H1 (cell line): Measurements from ENCODE around the gene NR5A2.

Experiments
- CEBPB ChIP-seq: IDR thresholded peaks from 2 replicates; pipeline ENCODE4 v1.6.1; 2012; ENCODE audit warnings: low read depth, low read length
- FOSL1 ChIP-seq: IDR thresholded peaks from 2 replicates; pipeline ENCODE4 v1.6.1; 2011; ENCODE audit warnings: mild to moderate bottlenecking, low read depth, low read length, moderate library complexity; ENCODE audit not compliant: insufficient read depth
- POLR2AphosphoS5 ChIP-seq: IDR thresholded peaks from 2 replicates; pipeline ENCODE4 v1.6.1; 2011; ENCODE audit warnings: low read depth, low read length
- TAF7 ChIP-seq: optimal IDR thresholded peaks from 2 replicates; pipeline ENCODE3; 2011; ENCODE audit warnings: low read depth, mild to moderate bottlenecking, inconsistent platforms, low read length, moderate library complexity, borderline replicate concordance
- TF ChIP-seq, protein P1 (sequence below), 3 experiments: IDR thresholded peaks; 1 replicate in 2 of 3; 2 replicates in 1 of 3; pipeline versions ENCODE4 v1.5.1 to v1.6.1; 2011; ENCODE audit warnings: low read length in 3 of 3, mild to moderate bottlenecking in 3 of 3, inconsistent platforms in 2 of 3, low read depth in 1 of 3, moderate library complexity in 1 of 3; ENCODE audit not compliant: insufficient read depth in 1 of 3; ENCODE audit errors: control extremely low read depth in 1 of 3
- TF ChIP-seq, protein P2 (sequence below): IDR thresholded peaks from 2 replicates; pipeline ENCODE4 v1.6.1; 2012; ENCODE audit warnings: inconsistent platforms

DNA sequence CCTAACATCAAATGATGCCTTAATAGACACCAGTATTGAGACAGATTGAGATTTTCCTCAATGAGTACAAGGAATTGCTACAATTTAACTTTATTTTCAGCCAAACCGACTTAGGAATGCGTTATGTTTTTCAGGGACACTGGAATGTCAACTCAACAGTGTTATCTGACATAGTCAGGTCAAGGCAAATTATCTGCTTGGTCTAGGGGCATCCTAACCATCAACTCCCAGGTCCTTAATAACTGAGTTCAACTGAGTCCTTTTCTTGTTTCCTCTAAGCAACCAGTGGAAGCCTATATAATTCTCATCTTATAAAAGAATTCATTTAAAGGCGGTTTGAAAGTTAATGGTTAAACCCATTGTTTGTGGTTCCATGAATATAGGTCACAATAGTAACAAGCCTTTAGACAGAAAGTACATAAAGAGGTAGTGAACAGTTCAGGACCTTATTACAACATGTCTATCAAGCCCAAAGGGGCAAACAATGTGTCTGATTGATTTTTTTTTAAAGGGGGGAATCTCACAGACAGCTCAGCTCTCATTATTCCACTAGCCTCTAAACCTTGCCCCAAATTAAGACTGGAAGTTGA is 32.3 kb upstream of the NR5A2 start:
- no peak for TF ChIP-seq CEBPB
- TF ChIP-seq TAF7: no peak
- TF ChIP-seq, protein P1, sequence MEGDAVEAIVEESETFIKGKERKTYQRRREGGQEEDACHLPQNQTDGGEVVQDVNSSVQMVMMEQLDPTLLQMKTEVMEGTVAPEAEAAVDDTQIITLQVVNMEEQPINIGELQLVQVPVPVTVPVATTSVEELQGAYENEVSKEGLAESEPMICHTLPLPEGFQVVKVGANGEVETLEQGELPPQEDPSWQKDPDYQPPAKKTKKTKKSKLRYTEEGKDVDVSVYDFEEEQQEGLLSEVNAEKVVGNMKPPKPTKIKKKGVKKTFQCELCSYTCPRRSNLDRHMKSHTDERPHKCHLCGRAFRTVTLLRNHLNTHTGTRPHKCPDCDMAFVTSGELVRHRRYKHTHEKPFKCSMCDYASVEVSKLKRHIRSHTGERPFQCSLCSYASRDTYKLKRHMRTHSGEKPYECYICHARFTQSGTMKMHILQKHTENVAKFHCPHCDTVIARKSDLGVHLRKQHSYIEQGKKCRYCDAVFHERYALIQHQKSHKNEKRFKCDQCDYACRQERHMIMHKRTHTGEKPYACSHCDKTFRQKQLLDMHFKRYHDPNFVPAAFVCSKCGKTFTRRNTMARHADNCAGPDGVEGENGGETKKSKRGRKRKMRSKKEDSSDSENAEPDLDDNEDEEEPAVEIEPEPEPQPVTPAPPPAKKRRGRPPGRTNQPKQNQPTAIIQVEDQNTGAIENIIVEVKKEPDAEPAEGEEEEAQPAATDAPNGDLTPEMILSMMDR (IDR thresholded peaks at IDR 0.05; ENCODE audit: control extremely low read depth in 1 of 3, insufficient read depth in 1 of 3, low read depth in 1 of 3, low read length in 3 of 3): no peak
- TF ChIP-seq, protein P2, sequence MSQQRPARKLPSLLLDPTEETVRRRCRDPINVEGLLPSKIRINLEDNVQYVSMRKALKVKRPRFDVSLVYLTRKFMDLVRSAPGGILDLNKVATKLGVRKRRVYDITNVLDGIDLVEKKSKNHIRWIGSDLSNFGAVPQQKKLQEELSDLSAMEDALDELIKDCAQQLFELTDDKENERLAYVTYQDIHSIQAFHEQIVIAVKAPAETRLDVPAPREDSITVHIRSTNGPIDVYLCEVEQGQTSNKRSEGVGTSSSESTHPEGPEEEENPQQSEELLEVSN: no peak
- TF ChIP-seq FOSL1: no peak
- no peak for TF ChIP-seq POLR2AphosphoS5
